Measurements from ENCODE around the gene RNASEH2A.

The RNASEH2A gene

DNA sequence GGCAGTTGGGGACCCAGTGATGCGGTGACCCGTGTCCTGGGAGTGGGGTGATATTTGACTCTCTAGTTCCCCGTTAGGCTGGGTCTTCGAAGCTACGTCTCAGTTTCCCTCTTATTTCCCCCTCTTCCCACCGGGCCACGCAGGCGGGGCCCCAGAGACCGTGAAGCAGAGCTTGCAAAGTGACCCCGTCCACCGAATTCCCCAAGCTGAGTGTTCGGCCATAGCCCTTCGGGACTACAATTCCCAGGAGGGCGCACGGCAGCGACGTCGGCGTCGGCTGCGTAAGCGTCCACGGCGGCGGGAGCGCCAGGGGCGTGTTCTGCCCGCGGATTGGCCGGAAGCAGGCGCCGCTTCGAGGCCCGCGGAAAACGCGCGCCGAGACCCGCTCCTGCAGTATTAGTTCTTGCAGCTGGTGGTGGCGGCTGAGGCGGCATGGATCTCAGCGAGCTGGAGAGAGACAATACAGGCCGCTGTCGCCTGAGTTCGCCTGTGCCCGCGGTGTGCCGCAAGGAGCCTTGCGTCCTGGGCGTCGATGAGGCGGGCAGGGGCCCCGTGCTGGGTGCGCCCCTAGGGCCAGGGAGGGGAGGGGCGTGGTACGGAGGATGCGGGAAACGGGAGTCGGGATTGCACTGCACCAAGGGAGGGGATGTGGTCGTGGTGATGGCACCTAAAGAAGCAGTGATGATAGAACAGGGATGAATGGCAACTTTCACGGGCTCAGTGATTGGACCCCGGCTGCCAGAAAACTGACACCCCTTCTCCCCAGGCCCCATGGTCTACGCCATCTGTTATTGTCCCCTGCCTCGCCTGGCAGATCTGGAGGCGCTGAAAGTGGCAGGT lies at the start of gene RNASEH2A:
Gene RNASEH2A (plus strand): TSS at position 343 of the 840 bp plus-strand sequence. CDS start 90 bp downstream, at position 433.
- DNase-seq = peak; percentile 88

DNA sequence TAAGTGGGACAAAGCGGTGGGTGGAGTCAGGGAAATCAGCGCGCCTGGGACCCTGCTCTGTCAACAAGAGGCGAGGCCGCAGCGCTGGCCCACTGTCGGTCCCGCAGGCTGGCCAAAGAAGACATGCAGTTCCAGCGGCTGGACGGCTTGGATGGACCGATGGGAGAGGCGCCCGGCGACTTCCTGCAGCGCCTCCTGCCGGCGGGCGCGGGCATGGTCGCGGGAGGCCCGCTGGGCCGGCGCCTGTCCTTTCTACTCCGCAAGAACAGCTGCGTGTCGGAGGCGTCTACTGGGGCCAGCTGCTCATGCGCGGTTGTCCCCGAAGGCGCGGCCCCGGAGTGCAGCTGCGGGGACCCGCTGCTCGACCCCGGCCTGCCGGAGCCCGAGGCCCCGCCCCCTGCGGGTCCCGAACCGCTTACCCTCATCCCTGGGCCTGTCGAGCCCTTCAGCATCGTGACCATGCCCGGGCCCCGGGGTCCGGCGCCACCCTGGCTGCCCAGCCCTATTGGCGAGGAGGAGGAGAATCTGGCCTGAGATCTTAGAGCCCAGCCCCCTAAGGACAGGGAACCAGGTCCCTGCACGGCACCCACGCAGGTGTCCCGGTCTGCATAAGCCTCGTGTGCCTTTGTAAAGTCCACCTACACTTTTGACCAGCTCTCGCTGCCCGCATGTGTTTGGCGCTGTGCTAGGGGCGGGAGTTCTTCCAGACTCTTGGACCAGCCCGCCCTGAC lies 48.7 kb upstream of the RNASEH2A start:
- peak; percentile 73 for DNase-seq

- DNase-seq = no peak
Observed at GRCh38 chr19:12759686-12760085, 46.7 kb upstream of the RNASEH2A start.

DNA sequence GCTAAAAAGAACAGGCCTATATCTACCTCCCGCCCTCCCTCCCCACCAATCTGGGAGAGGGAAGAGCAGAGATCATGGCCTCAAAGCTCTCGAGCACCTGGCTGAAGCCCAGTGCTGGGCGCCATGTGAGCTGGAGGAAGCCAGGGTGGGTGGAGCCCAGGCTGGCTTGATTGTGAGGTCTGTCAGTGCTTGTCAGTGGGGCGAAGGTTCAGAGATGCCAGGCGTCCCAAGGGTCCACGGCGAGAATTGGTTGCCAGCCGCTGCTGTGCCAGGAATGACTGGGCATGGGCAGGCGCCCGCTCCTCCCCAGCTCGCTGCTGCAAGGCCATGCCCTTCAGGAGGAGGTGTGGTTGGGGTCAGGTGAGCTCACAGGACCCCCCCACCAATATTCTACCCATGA lies 43.3 kb upstream of the RNASEH2A start:
- no peak for DNase-seq

DNA sequence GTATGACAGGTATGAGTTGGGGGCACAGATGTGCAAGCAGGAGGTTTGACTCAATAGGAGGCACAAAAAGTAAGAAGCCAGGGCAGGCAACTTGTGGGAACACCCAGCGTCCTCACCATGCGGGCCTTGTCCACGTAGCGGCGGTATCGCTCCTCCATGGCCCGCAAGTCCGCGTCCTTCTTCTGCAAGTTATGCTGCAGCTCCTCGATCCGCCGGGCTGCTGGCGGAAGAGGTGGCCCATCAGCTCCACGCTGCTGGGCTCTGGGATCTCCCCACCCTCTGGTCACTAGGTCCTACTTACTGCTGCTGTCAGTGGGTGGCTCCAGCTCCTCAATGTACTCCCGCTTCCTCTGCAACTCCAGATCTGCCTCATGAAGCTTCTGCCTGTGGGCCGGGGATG lies 41.7 kb upstream of the RNASEH2A start:
- no peak for DNase-seq

DNA sequence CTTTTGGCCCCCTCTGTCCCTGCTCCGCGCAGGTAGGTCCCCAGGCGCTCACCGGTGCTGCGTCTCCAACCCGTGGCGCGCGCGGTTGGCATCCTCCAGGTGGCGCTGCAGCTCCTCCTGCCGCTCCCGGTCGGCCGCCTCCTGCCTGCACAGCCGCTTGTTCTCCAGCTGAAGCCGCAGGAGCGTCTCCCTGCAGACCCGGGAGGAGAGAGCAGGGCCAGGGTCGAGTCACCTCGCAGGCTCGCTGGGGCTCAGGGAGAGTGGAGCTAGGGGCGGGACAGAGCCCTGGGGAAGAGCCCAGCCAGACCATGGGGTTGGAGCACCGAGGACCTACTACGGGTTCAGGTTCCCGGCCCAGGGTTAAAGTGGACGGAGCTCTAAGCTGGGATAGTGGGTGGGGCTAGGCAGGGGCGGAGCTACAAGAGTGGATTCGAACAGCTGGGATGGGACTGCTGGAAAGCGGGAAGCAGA lies 40.3 kb upstream of the RNASEH2A start:
- DNase-seq = peak; percentile 90

DNA sequence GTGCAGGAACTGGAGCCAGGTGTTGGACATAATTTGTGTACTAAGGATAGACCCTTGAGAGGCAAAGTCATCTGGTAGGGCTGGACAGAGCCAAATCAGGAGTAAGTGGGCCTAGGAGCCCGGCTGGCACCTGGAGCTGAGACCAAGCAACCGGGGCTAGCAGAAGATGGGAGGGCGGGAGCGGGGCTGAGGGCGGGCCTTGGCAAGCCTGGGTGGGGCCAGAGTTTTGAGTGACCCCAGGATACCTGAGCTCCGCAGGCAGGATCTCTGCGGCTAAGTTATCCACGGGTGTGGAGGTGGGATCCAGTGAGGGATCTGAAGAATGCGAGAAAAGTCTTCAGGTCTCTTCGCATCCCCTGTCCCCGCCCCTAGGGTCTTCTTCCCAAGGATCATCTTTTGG lies 39.2 kb upstream of the RNASEH2A start:
- no peak for DNase-seq

- no peak for DNase-seq
Observed at GRCh38 chr19:12767666-12768065, 38.7 kb upstream of the RNASEH2A start.

GRCh38 chr19:12769689-12770088 lies 36.7 kb upstream of the RNASEH2A start:
- peak; percentile 55 for DNase-seq

- no peak for DNase-seq
Observed at GRCh38 chr19:12770922-12771321, 35.5 kb upstream of the RNASEH2A start.

GRCh38 chr19:12772323-12772722 lies 34.1 kb upstream of the RNASEH2A start:
- no peak for DNase-seq

DNA sequence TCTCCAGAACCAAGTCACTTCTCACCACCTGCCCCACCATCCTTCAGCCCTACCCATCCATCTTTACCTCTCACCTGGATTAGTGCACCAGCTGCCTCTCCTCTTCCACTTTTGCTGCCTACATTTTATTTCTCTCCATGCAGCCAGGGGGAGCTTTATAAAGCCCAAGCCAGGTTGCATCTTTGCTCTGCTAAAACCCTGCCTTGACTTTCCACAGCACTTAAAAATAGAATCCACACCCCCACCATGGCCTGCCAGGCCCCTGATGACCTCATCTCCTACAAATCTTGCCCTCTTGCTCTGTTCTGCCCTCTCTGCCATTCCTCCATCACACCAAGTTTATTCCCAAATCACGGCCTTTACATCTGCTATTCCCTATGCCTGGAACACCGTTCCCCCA lies 32.8 kb upstream of the RNASEH2A start:
- DNase-seq = no peak

DNA sequence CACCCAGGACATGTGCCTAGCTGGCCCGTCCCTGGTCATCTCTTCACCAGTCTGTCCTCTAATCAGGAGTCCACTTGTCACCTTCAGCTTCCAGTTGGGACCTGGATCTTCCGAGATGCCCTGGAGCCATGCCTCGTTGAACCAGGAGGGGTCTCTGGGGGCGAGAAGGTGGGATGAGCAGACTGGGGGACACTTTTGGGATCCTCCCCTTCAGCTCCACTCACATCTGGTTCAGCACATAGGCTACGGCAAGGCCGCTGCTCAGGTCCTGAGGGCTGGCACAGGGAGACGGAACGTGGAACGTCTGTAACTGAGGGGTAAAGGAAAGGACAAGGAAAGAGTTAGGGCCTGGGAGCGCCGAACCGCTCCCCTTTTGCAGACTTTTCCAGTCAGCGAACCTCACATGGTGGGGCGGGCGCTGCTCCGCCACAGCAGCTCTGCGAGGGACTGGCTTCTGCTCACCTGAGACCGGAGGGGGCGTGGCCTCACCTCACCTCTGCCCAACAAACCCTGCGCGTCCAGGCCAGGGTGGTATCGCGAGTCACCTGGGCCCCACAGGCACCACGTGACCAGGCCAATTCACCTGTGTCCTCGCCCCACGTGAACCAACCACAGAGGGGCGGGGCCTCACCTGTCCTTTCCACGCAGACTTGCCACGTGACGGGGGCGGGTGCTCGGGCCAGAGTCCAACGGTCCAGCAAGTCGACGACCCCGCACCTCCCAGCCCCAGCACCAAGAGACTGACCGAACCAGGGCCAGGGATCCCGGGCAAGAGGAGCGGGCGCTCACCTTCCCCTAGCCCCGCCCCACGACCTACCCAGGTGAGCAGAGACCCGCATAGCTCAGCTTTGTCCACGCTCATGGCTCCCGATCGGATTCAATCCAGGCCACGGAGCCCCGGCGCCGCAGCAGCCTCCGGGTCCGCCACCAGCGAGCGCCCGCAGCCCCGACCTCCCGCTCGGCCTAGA lies 31.5 kb upstream of the RNASEH2A start, which contains the start of gene HOOK2:
Gene HOOK2 (minus strand): TSS at position 965 of the 968 bp plus-strand sequence. CDS start 103 bp downstream, at position 862.
- DNase-seq = peak; percentile 23

DNA sequence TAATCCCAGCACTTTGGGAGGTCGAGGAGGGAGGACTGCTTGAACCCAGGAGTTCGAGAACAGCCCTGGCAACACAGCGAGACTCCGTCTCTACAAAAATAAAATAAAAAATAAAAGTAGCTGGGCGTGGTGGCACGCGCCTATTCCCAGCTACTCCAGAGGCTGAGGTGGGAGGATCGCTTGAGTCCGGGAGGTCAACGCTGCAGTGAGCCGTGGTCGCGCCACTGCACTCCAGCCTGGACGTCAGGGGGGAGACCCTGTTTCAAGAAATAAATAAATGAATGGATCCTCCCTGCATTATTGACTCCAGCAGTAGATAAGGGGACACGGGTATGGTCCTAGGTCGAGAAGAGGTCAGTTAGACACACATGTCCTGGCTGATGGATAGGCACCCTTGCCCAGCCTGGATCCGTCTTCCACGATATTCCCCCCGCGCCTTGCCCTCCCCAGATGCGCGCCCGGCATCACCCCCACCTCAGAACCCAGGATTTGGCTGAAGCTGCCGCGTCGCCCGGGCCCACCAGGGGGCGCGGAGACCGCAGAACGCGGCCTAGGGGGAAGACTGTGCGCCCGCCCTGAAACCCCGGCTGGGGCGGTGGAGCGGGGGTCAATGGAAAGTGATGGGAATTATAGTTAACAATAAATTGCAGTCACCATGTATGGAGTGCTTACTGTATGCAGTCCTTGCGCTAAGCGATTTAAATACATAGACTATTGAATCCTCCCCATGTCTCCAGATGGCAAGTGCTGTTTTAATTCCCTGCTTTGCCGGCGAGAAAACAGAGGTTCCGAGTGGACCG lies 29.0 kb upstream of the RNASEH2A start:
- peak; percentile 88 for DNase-seq

DNA sequence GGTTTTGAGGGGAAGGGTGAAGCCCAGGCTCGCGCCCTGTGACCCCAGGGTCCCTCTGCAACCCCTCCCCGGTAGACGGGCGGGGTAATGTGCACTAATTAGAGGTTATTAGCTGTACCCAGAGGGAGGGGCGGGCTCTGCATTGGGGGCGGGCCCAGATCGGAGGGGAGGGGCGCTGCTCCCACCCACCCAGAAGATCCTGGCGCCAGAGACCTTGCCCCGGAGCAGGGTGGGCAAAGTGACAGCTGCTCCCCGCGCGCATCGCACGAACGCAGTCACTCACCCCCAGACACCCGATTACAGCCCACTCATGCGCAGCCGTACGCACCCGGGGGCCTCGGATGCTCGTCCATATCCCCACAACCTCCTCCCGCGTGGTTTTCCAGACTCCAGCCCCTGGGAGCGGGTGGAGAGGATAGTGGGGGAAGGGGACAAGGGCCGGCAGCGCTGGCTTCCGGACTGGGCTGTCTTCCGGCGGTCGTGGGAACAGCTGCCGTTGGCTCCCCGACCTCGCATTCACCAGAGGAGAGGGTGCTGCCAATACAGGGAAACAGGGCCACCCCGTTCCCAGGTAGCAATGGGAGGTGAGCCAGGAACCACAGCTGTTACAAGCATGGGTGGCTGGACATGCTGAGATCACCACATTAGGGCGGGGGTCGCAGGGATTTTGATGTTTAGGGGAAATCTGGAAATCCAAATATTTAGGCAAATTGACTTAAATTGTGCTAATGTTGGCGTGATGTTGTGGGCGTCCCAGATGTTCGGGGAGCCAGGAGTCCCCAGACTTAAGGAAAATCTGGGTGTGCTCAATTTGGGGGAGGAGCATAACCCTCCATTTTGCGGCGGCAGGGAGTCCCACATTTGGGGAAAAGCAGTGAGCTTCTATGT lies 28.1 kb upstream of the RNASEH2A start:
- DNase-seq = peak; percentile 54

DNA sequence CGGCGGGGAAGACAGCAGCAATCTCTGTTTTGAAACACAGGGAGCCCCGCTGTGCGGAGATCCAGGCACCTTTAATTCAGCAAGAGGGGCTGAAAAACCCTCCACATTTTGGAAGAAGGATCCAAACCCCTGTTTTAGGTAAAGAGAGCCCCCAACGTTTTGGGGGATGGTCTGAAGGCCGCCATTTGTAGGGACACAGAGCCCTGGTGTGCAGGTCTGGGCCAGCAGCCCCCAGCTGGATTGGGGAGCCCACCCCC lies 27.6 kb upstream of the RNASEH2A start:
- DNase-seq = no peak

GRCh38 chr19:12779162-12779993 lies 27.0 kb upstream of the RNASEH2A start:
- no peak for DNase-seq

- no peak for DNase-seq
Observed at GRCh38 chr19:12782174-12782423, 24.3 kb upstream of the RNASEH2A start.

- peak; percentile 95 for DNase-seq
Observed at GRCh38 chr19:12782424-12783290, 23.7 kb upstream of the RNASEH2A start.

Measured in activated T-cell treated with anti-CD3 and anti-CD28 coated beads, Interleukin-2, amount 50 U/mL, for 1 hour (primary cell).